Stimulated activated CD8-positive, alpha-beta memory T cell treated with anti-CD3 and anti-CD28 coated beads, Interleukin-7, amount 100 ng/mL, for 4 hours (primary cell): ENCODE measurements around the gene ANTXR1.

Experiments used
- DNase-seq, 2 donors: peaks; one replicate each; pipeline ENCODE4 v3.0.0-alpha.2; 2020; ENCODE audit warnings: low read depth in 2 of 2

The ANTXR1 gene

DNA sequence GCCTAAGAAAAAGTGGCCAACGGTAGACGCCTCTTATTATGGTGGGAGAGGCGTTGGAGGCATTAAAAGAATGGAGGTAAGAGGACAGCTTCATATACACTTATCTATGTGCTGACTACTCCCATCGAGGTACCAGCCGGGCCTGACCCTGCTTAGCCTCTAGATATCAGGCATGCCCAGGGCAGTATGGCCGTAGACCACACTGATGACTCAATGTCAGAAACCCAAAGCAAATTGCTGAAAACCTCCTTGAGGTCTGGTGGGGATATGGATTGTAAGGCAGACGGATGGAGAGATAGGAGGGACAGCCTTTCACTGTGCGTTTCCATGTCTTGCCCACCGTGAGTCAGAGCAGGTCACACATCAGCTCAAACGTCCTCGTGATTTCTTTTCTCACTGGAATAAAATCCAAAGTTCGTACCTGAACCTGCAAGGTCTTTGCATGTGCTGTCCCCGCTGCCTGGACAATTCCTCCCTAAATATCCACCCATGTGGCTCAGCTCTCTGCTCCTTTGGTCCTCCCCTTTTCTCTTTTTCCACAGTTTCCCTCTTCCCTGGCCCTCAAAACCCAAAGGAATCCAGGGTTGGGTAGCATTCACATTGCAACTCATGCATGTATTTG is 168.9 kb downstream of the ANTXR1 start:
- no peak for DNase-seq

DNA sequence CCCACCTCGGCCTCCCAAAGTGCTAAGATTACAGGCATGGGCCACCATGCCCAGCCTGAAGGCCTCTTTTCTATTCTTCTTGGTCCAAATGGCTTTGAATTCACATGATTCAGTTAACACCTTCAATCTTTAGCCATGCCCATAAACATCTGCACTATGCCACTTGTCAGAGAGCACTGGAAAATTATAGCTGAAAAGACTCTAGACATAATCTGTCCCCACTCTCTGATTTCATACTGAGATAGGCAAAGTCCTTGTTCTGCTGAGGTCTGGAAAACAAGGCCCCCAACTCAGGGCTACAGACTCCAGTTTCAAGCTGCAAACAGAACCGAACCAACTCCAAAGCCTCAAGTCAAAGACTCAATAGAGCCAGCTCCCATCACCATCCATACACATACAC is 170.7 kb downstream of the ANTXR1 start:
- DNase-seq, result no peak

DNA sequence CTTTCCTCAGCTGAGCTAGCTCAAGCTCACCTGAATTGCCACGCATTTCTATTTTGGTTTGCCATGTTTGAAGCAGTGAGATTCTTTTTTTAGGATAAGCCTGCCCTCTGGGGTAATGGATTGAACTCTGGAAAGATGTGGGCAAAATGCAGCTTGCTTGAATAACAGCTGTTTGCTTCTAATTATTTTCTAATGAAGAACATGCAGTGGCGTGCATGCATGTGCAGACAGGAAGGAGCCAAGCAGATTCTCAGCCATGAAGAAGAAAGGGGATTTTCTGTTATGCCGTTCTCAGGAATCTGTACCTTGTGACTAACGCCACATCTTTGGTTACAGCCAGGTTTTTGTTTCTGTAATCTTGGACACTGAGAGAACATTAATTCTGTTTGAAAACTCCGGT is 171.2 kb downstream of the ANTXR1 start:
- no peak for DNase-seq

DNA sequence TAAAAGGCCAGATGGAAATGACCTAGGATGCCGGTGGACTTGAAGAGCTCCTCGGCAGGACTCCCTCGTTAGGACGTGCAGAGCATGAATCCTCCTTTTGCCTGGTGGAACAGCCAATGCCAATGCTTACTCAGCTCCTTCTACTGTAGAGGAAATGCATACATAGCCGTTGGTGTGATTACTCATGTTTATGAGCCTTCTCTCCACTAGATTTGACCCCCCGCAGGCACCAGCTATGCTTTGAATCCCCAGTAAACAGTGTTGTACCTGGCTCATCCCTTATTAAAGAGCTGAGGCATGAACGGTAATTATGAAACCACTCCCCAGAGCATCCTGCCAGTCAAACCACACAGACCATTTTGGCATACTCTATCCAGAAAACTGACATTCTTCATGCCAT is 172.8 kb downstream of the ANTXR1 start:
- DNase-seq, result no peak

- DNase-seq, result no peak
Observed at GRCh38 chr2:69186614-69187013, 173.6 kb downstream of the ANTXR1 start.

DNA sequence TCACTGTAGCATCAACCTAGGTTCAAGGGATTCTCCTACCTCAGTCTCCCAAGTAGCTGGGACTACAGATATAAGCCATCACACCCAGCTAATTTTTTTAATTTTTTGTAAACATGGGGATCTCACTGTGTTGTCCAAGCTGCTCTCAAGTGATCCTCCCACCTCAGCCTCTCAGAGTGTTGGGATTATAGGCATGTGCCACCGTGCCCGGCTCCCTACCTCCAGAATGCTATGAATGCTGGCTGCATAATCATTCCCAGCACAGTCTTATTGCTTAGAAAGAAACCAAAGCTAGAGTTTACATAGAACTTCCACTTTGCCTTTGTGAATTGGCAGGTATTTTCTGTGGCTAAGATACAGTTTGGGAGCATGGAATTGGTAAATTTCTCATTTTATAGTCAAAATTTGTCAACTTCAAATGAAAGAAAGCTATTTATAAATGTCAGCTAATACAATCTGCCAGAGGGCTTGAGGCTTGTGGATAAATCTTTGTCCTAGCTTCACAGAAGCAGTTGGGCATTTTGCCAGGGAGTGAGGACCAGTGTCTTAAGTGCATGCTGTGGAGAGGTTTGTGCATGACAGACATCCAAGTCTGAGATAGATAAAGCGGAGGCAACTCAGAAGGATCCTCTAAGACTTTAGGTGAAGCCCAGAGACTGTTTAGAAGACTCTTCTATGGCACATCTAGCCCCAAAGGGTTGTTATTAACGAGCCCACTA is 175.4 kb downstream of the ANTXR1 start:
- no peak for DNase-seq

GRCh38 chr2:69190743-69191404 is 177.9 kb downstream of the ANTXR1 start:
- DNase-seq, result no peak

DNA sequence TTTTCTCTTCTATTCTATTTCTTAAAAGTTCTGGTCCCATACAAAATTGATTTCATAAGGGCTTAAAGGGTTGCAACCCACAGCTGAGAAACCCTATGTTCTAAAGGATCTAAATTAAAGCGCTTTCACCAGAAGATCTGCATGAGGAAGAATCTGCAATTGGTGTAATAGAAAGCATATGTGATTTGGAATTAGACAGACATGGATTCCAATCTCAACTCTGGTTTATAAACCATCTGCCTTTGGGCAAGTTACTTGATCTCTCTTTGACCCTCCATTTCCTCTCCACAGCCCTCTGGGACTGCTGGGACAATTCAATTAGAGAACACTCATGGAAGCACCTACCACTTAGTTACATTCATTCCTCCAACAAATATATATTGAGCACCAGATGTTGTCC is 178.7 kb downstream of the ANTXR1 start:
- no peak for DNase-seq

GRCh38 chr2:69192176-69192945 is 179.4 kb downstream of the ANTXR1 start:
- no peak for DNase-seq

GRCh38 chr2:69195706-69196105 is 182.7 kb downstream of the ANTXR1 start:
- no peak for DNase-seq

DNA sequence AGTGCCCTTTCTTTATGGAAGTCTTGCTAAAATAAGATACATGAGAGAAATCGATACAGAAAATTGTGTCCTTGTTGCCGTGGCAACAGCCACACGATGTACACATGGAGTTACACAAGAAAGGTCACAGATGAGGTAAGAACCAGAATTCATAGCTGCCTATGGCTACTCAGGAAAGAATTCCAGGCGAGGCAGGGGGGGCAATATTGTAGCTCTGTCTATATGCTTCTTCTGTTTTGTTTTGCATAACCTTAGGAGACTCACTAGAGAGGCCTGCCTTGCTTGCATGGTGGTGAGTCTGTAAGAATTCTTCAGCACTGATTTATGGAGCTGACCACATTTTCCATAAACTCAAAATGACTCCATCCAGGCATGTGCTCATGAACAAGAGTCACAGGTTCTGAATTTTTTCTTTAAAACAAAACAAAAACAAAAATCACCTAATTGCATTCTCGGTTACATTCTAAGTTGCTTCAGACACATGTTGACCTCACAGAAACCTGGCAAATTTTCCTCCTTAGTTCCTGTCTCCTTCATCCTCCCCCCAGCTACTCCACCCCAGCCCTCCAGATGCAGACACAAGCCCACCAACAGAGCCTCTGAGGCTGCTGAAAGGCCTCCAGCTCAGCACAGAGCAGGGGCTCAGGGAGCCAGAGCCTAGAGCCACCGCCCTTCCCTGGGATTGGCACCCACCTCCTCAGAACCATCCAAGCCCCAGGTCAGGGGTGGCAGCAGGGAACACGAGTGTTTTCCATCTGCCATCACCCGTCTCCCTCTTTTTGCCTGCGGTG is 183.5 kb downstream of the ANTXR1 start:
- no peak for DNase-seq

DNA sequence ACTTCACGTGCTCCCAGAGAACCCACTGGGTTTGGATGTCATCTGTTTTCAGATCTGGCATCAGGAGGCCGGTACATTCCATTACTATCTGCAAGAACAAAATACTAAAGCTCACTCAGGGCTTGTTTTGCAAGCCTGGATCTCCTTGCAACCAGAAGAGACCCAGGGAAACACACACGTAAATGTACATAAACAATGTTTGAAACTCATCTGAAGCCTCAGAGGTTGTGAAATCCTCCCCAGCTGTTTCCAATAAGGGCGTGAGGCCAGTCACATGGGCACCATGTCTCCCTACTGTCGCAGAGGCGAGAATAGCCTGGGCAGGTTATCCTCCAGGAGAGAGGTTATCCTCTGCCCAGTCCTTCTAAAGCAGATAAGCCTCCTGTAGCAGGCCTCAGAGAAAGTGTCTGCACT is 187.1 kb downstream of the ANTXR1 start:
- DNase-seq, result no peak

GRCh38 chr2:69201259-69201658 is 188.3 kb downstream of the ANTXR1 start:
- DNase-seq, result no peak

- no peak for DNase-seq
Observed at GRCh38 chr2:69202327-69202726, 189.3 kb downstream of the ANTXR1 start.

- DNase-seq, result no peak
Observed at GRCh38 chr2:69203166-69203985, 190.4 kb downstream of the ANTXR1 start.

DNA sequence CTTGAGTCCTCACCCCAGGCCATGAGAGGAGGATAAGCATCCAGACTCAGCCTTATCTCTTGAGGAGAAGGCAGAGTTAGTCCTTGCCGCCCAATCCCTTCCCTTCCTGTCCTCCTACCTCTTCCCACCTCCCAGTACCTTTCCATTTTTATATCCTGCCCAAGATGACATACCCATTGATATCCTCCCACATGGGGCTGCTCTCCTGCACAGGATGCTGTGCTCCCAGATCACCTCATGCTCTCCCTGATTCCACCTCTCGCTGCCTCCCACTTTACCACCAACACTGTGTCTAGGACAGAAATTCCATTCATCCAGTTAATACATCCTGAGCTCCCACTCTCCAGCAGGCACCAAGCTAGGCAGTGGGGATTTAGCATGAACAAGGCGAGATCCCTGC is 191.7 kb downstream of the ANTXR1 start:
- no peak for DNase-seq

DNA sequence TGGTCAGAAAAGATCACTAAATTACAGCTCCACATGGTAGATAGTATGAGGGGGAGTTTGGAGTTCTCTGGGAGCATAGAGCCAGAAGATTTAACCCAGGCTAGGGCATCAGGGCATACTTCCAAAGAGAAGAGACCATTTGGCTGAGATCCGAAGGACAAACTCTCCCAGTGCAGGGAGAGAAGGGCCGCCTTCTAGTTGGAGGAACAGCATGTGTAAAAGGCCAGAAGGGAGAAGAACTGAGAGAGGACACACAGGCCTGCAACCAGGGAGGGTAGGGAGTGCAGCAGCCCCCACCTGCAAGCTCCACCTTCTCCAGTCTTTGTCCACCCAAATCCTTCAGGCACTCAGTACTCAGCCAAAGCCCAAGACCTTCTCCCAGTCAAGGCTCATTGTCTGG is 192.1 kb downstream of the ANTXR1 start:
- no peak for DNase-seq

DNA sequence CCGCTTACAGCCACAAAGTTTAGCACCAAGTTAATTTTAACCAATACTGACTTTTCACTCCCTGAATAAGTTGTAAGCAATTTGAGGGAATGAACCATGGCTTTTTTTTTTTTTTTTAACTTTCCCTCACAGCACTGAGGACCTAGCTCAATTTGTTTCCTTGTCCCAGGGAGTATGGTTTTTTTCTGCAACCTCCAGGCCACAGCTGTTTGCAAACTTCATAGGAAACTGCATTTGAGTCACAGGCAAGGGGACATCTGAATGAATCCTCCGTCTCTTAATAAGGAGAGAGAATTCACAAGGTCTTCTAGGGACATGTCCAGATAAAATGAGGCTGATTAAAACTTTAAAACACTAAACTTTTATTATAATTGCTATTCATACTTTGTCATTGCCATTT is 192.5 kb downstream of the ANTXR1 start:
- DNase-seq, result no peak

GRCh38 chr2:69208023-69208595 is 195.1 kb downstream of the ANTXR1 start:
- DNase-seq, result no peak

- no peak for DNase-seq
Observed at GRCh38 chr2:69209482-69209881, 196.5 kb downstream of the ANTXR1 start.
